ENCODE data around the gene LDB3. TPM values are rescaled to one million over a fixed set of nuclear protein-coding genes. Genes with fewer than 3 reads are reported as not detected.

LDB3 gene
- total and polyA plus RNA-seq, 2 donors (not counting 1 experiment from before 2014, with no cell fraction given): under 0.01 to 0.20 TPM

DNA sequence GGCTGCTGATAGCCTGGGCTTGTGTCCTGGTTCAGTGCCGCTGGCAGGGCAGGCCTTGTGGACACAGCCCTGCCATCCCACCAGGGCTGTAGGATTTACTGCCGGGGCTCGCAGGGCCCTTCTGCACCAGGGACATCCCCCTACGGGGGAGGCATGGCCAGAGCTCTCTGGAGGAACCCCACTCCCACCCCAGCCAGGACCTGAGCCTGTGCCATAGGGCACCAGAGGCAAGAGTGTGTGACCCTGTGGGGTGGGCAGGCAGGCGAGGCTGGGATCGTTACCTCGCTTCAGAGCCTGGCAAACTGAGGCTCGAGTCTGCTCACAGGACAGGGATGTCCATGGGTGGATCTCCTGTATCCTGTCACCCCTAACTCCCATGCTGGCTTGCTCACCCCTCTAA, 2.6 kb downstream of the LDB3 start:
- Histone ChIP-seq H3K9ac (ENCODE audit: insufficient read depth, low read length) (no peak overlapping the region), H3K4me1 (ENCODE audit: control insufficient read depth, extremely low read depth, insufficient read depth, low read length) (no peaks in the 10 kb centered on the region), H3K36me3 (ENCODE audit: control insufficient read depth, insufficient read depth, low read length) (no peaks in the 10 kb centered on the region), H3K4me2 (ENCODE audit: extremely low read depth, insufficient read depth, low read length) (no peak overlapping the region), H4K20me1 (ENCODE audit: control insufficient read depth, extremely low read depth, insufficient read depth, low read length) (no peaks in the 10 kb centered on the region), H3K79me2 (ENCODE audit: control insufficient read depth, insufficient read depth, low read length) (no peaks in the 10 kb centered on the region), H3K27ac (ENCODE audit: insufficient read depth, low read length) (no peak overlapping the region), H2AFZ (ENCODE audit: low read length) (no peak overlapping the region), H3K27me3 (ENCODE audit: control insufficient read depth, insufficient read depth, low read length) (peaks cover 2% of the 10 kb centered on the region), H3K9me3 (ENCODE audit: control insufficient read depth, insufficient read depth, low read depth, low read length) (no peaks in the 10 kb centered on the region), H3K4me3 (replicated peaks in 1 of 4; ENCODE audit: control extremely low read depth in 1 of 4, insufficient read depth in 1 of 4, low read depth in 3 of 4, low read length in 4 of 4) (no peak overlapping the region)
- TF ChIP-seq, protein P1, sequence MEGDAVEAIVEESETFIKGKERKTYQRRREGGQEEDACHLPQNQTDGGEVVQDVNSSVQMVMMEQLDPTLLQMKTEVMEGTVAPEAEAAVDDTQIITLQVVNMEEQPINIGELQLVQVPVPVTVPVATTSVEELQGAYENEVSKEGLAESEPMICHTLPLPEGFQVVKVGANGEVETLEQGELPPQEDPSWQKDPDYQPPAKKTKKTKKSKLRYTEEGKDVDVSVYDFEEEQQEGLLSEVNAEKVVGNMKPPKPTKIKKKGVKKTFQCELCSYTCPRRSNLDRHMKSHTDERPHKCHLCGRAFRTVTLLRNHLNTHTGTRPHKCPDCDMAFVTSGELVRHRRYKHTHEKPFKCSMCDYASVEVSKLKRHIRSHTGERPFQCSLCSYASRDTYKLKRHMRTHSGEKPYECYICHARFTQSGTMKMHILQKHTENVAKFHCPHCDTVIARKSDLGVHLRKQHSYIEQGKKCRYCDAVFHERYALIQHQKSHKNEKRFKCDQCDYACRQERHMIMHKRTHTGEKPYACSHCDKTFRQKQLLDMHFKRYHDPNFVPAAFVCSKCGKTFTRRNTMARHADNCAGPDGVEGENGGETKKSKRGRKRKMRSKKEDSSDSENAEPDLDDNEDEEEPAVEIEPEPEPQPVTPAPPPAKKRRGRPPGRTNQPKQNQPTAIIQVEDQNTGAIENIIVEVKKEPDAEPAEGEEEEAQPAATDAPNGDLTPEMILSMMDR (conservative IDR thresholded peaks at IDR 0.05 in 1 of 2, IDR thresholded peaks at IDR 0.05 in 1 of 2; ENCODE audit: low read depth in 1 of 2, low read length in 2 of 2): no peak
- no peak for TF ChIP-seq EZH2 (IDR thresholded peaks at IDR 0.05; ENCODE audit: low read length, missing control alignments)
- no peak for DNase-seq (ENCODE audit: low read depth in 2 of 2)

DNA sequence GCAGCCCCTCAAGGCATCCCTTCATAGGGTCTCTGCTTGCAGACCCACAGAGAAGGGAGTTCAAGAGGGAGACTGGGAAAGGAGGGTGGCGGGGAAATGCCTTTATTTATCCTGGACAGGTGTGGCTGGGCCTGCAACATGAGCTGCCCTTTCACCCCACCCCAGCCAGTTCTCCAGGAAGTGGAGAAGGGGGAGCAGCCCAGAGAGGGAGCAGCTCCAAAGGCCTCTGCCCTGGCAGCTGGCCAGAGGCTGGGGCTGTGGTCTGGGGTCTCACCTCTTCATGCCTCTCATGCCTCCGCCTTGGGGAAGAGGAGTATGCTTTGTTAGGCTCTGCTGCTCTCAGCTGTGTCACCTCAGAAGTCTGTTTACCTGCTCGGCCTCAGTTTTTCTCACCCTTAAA, 3.1 kb downstream of the LDB3 start:
- peaks cover 2% of the 10 kb centered on the region for H3K27me3 ChIP-seq (ENCODE audit: control insufficient read depth, insufficient read depth, low read length)
- H4K20me1 ChIP-seq (ENCODE audit: control insufficient read depth, extremely low read depth, insufficient read depth, low read length): no peaks in the 10 kb centered on the region
- no peak overlapping the region for H3K4me3 ChIP-seq (replicated peaks in 1 of 4; ENCODE audit: control extremely low read depth in 1 of 4, insufficient read depth in 1 of 4, low read depth in 3 of 4, low read length in 4 of 4)
- DNase-seq (ENCODE audit: low read depth in 2 of 2): no peak
- H3K27ac ChIP-seq (ENCODE audit: insufficient read depth, low read length): no peak overlapping the region
- no peaks in the 10 kb centered on the region for H3K9me3 ChIP-seq (ENCODE audit: control insufficient read depth, insufficient read depth, low read depth, low read length)
- TF ChIP-seq, protein P1 (conservative IDR thresholded peaks at IDR 0.05 in 1 of 2, IDR thresholded peaks at IDR 0.05 in 1 of 2; ENCODE audit: low read depth in 1 of 2, low read length in 2 of 2): no peak
- TF ChIP-seq EZH2 (IDR thresholded peaks at IDR 0.05; ENCODE audit: low read length, missing control alignments): no peak
- no peaks in the 10 kb centered on the region for H3K79me2 ChIP-seq (ENCODE audit: control insufficient read depth, insufficient read depth, low read length)
- H3K36me3 ChIP-seq (ENCODE audit: control insufficient read depth, insufficient read depth, low read length): no peaks in the 10 kb centered on the region
- H2AFZ ChIP-seq (ENCODE audit: low read length): no peak overlapping the region
- H3K4me1 ChIP-seq (ENCODE audit: control insufficient read depth, extremely low read depth, insufficient read depth, low read length): no peaks in the 10 kb centered on the region
- no peak overlapping the region for H3K9ac ChIP-seq (ENCODE audit: insufficient read depth, low read length)
- H3K4me2 ChIP-seq (ENCODE audit: extremely low read depth, insufficient read depth, low read length): no peak overlapping the region

DNA sequence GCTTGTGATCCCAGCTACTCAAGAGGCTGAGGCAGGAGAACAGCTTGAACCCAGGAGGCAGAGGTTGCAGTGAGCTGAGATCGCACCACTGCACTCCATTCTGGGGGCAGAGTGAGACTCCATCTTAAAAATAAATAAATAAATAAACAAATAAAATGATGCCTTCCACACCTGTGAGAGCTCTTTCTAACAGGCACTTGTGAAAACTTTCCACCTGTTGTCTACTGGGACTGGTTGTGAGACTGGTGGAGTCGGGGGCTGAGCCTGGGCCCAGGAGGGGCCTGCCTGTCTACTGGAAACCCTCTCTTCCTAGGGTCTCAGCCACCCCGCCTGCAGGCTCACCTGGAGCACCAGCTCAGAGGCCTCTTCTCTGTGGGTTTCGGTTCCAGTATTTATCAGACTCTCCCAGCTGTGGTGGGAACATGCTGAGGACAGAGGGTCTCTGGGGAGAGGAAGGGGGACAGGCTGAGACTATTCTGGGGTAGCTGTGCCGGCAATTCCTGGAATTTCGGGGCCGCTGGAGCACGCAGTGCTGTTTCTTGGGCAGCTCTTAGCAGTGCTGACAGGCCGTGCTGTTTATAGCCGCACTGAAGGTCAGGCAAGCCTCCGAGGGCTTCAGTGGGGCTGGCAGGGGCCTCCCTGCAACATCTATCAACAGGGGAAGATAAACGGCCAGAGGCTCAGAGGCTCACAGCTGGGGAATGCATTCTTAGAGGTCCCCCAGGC, 3.8 kb downstream of the LDB3 start:
- Histone ChIP-seq H3K4me2 (ENCODE audit: extremely low read depth, insufficient read depth, low read length) (no peak overlapping the region), H3K9me3 (ENCODE audit: control insufficient read depth, insufficient read depth, low read depth, low read length) (no peaks in the 10 kb centered on the region), H3K4me3 (replicated peaks in 1 of 4; ENCODE audit: control extremely low read depth in 1 of 4, insufficient read depth in 1 of 4, low read depth in 3 of 4, low read length in 4 of 4) (no peak overlapping the region), H2AFZ (ENCODE audit: low read length) (no peak overlapping the region), H3K36me3 (ENCODE audit: control insufficient read depth, insufficient read depth, low read length) (no peaks in the 10 kb centered on the region), H3K27me3 (ENCODE audit: control insufficient read depth, insufficient read depth, low read length) (peaks cover 2% of the 10 kb centered on the region), H3K27ac (ENCODE audit: insufficient read depth, low read length) (no peak overlapping the region), H3K4me1 (ENCODE audit: control insufficient read depth, extremely low read depth, insufficient read depth, low read length) (no peaks in the 10 kb centered on the region), H4K20me1 (ENCODE audit: control insufficient read depth, extremely low read depth, insufficient read depth, low read length) (no peaks in the 10 kb centered on the region), H3K9ac (ENCODE audit: insufficient read depth, low read length) (no peak overlapping the region), H3K79me2 (ENCODE audit: control insufficient read depth, insufficient read depth, low read length) (no peaks in the 10 kb centered on the region)
- DNase-seq (ENCODE audit: low read depth in 2 of 2): no peak
- no peak for TF ChIP-seq EZH2 (IDR thresholded peaks at IDR 0.05; ENCODE audit: low read length, missing control alignments)
- TF ChIP-seq, protein P1 (conservative IDR thresholded peaks at IDR 0.05 in 1 of 2, IDR thresholded peaks at IDR 0.05 in 1 of 2; ENCODE audit: low read depth in 1 of 2, low read length in 2 of 2): no peak

Data from fibroblast of lung (primary cell).